Central memory CD8-positive, alpha-beta T cell (primary cell): ENCODE measurements around the gene HMCN2.
"Not testable (repeated sequence)": the region's sequence is repeated elsewhere in the genome, so short reads cannot be mapped to it uniquely, and the experiment has no call there.

Experiments
- ATAC-seq: fragments of 150-1000 bp; cut with Tn5 transposase; replicated peaks from 2 replicates; pipeline ENCODE4 v1.10.0; 2022; ENCODE audit warnings: mild to moderate bottlenecking, moderate FRiP score, moderate number of reproducible peaks; ENCODE audit not compliant: poor library complexity, severe bottlenecking; ENCODE audit errors: extremely low read depth
- DNase-seq, 2 donors: peaks; one replicate each; pipeline ENCODE4 v3.0.0; 2021; ENCODE audit warnings: low spot score in 2 of 2
- H3K27ac Mint-ChIP-seq: one replicate; pipeline ENCODE4 v1.8.0; 2022; ENCODE audit warnings: low read depth, mild to moderate bottlenecking, moderate library complexity, mixed read lengths
- H3K27me3 Mint-ChIP-seq: one replicate; pipeline ENCODE4 v1.8.0; 2022; ENCODE audit warnings: mixed read lengths
- H3K36me3 Mint-ChIP-seq: one replicate; pipeline ENCODE4 v1.8.0; 2022; ENCODE audit warnings: mild to moderate bottlenecking, moderate library complexity, mixed read lengths; ENCODE audit not compliant: insufficient read depth
- H3K4me1 Mint-ChIP-seq: one replicate; pipeline ENCODE4 v1.8.0; 2022; ENCODE audit warnings: mixed read lengths
- H3K4me3 Mint-ChIP-seq: one replicate; pipeline ENCODE4 v1.8.0; 2022; ENCODE audit warnings: mild to moderate bottlenecking, moderate library complexity, mixed read lengths
- H3K9me3 Mint-ChIP-seq: one replicate; pipeline ENCODE4 v1.8.0; 2022; ENCODE audit warnings: mixed read lengths

HMCN2 gene

DNA sequence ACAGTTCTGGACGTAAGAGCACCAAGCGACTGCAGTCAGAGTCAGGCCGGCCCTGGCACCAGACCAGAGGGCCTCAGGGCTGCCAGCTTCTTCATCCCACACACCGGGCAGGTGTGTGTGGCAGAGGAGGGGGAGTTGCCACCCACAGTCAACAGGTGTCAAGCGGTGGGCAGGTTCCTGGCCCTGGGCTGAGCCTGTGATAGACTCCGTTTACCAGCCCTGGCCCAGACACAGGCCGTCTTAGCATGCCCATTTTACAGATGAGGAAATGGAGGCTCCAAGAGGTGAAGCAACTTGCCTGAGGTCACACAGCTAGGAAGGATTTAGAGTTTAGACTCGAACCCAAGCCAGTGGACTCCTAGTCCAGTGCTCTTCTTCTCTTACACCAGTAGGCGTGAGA, 71.8 kb downstream of the HMCN2 start:
- Mint-ChIP-seq H3K36me3 (peaks cover 2% of the 10 kb centered on the region), H3K27me3 (peaks cover 40% of the 10 kb centered on the region), H3K4me1 (no peaks in the 10 kb centered on the region), H3K27ac (no peak overlapping the region), H3K4me3 (no peak overlapping the region), H3K9me3 (no peaks in the 10 kb centered on the region)
- ATAC-seq (no peak), DNase-seq (no peak)

DNA sequence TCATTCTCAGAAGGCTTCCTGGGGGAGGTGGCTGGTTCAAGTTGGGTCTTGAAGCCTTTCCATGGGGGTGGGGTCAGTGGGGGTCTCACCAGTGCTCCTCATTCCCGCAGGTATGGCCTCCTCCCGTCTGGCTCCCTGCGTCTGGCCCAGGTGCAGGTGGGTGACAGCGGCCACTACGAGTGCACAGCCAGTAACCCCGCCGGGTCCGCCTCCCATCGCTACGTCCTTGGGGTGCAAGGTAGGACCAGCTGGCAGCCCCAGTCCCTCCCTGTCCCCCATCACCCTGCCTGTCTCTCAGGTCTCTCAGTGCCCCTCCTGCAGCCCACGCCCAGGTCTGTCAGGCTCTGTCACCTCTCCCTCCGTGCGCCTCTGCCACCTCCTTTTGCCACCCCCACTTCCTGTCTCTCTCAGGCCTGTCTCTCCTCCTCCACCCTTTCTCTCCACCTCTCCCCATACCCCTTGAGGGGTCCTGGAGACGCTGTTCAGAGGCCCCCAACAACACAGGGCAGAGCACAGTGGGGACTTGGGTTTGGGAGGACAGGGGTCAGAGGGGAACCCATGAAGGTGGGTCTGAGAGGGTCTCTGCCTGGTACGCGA, 72.3 kb downstream of the HMCN2 start:
- Mint-ChIP-seq H3K27ac (no peak overlapping the region), H3K4me3 (no peak overlapping the region), H3K36me3 (peaks cover 2% of the 10 kb centered on the region), H3K27me3 (peaks cover 34% of the 10 kb centered on the region), H3K9me3 (no peaks in the 10 kb centered on the region), H3K4me1 (no peaks in the 10 kb centered on the region)
- ATAC-seq (no peak), DNase-seq (no peak)

DNA sequence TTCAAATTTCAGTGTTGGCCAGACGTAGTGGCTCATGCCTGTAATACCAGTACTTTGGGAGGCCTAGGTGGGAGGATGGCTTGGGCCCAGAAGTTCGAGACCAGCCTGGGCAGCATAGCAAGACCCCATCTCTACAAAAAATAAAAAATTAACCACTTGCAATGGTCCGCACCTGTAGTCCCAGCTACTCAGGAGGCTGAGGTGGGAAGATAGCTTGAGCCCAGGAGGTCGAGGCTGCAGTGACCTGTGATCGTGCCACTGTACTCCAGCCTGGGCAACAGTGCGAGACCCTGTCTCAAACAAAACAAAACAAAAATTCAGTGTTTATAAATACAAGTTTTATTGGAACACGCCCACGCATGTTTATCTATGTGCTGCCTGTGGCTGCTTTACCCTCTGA, 73.3 kb downstream of the HMCN2 start:
- not testable (repeated sequence) for H3K9me3 Mint-ChIP-seq, H3K36me3 Mint-ChIP-seq, H3K27ac Mint-ChIP-seq, H3K4me3 Mint-ChIP-seq, H3K4me1 Mint-ChIP-seq, DNase-seq, ATAC-seq
- peaks cover 24% of the 10 kb centered on the region for H3K27me3 Mint-ChIP-seq

DNA sequence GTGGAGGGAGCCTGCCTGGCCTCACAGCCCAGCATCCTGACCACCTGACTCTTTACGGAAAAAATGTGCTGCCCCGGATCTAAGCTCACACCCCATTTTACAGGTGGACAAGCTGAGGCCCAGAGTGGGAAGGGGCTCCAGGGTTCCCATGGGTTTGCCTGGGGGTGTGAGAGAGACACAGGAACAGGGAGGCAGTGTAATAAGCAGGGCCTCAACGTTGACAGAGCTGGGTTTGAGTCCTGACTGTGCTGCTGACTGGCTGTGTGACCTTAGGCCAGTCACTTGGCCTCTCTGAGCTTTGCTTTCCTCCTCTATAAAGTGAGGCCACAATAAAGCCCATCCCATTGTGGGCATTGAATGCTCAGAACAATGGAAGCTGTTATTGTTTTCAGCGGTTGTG, 73.7 kb downstream of the HMCN2 start:
- Mint-ChIP-seq H3K27ac (no peak overlapping the region), H3K4me1 (no peaks in the 10 kb centered on the region), H3K4me3 (no peak overlapping the region), H3K9me3 (no peaks in the 10 kb centered on the region), H3K36me3 (peaks cover 2% of the 10 kb centered on the region), H3K27me3 (peaks cover 20% of the 10 kb centered on the region)
- DNase-seq (no peak), ATAC-seq (no peak)

DNA sequence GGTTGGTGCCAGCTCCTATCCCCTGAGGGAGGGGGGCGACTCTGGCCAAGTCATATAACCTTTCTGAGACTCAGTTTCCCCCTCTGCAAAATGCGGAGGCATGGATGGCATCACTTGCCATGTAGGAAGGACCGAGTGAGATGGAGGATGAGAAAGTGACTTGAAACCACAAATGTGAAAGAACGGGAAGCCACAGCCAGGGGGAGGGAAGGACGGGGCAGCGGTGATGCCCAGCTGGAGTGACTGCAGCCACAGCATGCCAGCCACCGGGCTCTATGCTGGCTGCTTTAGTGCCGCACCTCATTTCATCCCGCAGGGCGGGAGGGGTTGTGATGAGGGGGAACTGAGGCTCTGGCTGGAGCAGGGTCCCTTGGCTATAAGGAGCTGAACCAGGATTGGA, 74.5 kb downstream of the HMCN2 start:
- no peak for DNase-seq
- H3K4me1 Mint-ChIP-seq, result no peaks in the 10 kb centered on the region
- ATAC-seq, result no peak
- no peak overlapping the region for H3K27ac Mint-ChIP-seq
- no peak overlapping the region for H3K4me3 Mint-ChIP-seq
- peaks cover 13% of the 10 kb centered on the region for H3K27me3 Mint-ChIP-seq
- H3K9me3 Mint-ChIP-seq, result no peaks in the 10 kb centered on the region
- H3K36me3 Mint-ChIP-seq, result no peaks in the 10 kb centered on the region

DNA sequence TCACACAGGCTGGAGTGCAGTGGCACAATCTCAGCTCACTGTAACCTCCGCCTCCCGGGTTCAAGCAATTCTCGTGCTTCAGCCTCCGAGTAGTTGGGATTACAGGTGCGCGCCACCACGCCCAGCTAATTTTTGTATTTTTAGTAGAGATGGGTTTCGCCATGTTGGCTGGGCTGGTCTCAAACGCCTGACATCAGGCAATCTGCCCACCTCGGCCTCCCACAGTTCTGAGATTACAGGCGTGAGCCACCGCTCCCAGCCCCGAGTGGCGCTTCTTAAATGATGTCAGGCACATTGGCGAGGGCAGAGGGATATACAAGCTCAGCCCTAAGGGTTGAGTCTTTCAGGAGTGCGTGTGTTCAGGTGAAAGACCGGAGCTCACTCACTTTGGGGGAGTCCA, 75.0 kb downstream of the HMCN2 start:
- H3K4me1 Mint-ChIP-seq, H3K27me3 Mint-ChIP-seq, H3K36me3 Mint-ChIP-seq, ATAC-seq, H3K9me3 Mint-ChIP-seq, H3K27ac Mint-ChIP-seq, DNase-seq, H3K4me3 Mint-ChIP-seq: not testable (repeated sequence)

DNA sequence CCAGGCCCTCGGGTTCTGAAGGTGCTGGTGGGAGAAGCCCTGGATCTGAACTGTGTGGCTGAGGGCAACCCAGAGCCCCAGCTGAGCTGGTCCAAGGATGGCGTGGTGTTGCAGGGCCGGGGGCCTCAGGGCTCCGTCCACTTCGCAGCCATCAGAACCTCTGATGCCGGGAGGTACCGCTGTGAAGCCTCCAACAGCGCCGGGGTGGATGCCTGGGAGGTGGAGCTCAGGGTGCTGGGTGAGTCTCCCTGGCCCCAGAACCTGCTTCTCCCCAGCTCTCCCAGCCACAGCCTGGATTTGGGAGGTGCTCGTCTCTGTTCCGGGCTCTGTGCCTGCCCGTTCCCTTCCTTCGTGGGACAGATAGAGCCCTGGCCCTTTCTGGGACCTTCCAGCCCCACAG, 75.6 kb downstream of the HMCN2 start:
- Mint-ChIP-seq H3K4me1 (no peaks in the 10 kb centered on the region), H3K36me3 (no peaks in the 10 kb centered on the region), H3K4me3 (no peak overlapping the region), H3K9me3 (no peaks in the 10 kb centered on the region), H3K27ac (no peak overlapping the region), H3K27me3 (peaks cover 1% of the 10 kb centered on the region)
- DNase-seq (no peak), ATAC-seq (no peak)

DNA sequence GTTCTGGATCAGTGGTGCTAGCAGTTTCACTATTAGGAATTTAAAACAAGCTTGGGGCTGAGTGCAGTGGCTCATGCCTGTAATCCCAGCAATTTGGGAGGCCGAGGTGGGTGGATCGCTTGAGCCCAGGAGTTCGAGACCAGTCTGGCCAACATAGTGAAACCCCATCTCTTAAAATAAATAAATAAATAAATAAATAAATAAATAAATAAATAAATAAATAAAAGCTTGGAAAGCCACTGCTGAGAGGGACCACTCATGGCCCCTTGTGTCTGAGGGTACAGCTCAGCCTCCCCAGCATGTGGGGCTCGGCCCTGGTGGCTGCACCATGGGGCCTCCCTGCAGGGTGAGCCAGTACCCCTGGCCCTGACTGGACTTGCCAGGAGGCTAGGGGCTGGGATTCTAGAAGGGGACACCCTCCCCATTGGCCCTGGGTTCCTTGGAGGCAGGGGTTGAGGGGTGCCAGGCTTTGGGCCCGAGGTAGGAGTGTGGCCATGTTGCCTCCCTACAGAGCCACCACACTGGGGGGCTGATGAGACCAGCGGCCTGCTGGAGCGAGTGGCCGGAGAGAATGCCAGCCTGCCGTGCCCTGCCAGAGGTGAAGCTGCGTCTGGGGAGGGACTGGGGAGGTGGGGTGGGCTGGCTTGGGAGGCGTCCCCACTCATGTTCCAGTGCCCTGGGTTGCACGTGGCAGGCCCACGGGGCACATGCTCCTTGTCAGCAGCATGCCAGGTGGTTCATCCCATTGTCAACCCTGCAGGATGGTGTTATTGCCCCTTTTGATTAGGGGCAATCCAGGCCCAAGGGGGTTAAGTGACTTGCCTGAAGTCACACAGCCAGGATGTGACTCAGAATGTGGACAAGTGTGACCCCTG, 76.5 kb downstream of the HMCN2 start:
- Mint-ChIP-seq H3K27me3 (no peaks in the 10 kb centered on the region), H3K4me1 (no peaks in the 10 kb centered on the region), H3K9me3 (no peaks in the 10 kb centered on the region), H3K36me3 (no peaks in the 10 kb centered on the region), H3K27ac (no peak overlapping the region), H3K4me3 (no peak overlapping the region)
- no peak for ATAC-seq
- DNase-seq, result no peak

DNA sequence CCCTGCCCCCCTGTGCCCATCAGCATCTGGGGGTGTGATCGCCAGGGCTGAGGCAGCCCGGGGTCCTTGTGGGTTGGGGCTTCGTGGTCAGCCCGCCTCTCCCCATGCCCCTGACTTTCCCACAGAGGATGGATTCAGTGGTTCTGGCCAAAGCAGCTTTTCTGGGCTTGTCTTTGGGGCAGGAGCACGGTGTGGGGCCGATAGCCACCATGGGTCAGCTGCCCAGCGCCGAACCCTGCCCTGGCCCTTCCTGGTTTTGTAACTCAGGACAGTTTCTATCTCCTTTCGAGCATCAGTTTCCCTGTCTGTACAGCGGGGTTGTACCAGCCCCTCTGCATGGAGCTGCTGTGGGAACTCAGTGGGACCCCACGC, 77.1 kb downstream of the HMCN2 start:
- Mint-ChIP-seq H3K4me3 (no peak overlapping the region), H3K9me3 (no peaks in the 10 kb centered on the region), H3K27me3 (no peaks in the 10 kb centered on the region), H3K4me1 (no peaks in the 10 kb centered on the region), H3K27ac (no peak overlapping the region), H3K36me3 (no peaks in the 10 kb centered on the region)
- ATAC-seq, result no peak
- DNase-seq, result no peak

DNA sequence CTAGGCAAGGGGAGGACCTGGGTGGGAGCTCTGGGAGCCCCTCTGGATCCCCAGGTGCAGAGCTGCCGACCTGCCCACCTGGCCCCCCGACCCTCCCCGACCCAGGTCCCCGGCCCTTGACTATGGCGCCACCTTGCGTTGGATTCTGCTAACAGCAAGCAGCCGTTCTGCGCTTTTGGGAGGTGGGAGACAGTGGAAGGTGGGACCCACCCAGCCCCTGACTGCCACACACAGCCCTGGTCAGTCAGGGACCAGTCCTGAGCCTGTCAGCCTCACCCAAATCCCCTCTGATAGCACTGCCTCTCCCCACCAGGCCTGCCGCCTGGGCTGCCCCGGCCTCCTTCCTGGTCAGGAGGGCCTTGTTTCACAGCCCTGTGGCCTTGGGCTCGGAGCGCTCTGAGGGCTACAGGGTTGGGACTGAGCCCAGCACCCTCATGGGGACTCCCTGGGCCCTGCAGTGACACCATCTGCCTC, 77.9 kb downstream of the HMCN2 start:
- no peak for ATAC-seq
- Mint-ChIP-seq H3K4me1 (no peaks in the 10 kb centered on the region), H3K27ac (no peak overlapping the region), H3K36me3 (no peaks in the 10 kb centered on the region), H3K27me3 (no peaks in the 10 kb centered on the region), H3K9me3 (no peaks in the 10 kb centered on the region), H3K4me3 (no peak overlapping the region)
- DNase-seq, result no peak

DNA sequence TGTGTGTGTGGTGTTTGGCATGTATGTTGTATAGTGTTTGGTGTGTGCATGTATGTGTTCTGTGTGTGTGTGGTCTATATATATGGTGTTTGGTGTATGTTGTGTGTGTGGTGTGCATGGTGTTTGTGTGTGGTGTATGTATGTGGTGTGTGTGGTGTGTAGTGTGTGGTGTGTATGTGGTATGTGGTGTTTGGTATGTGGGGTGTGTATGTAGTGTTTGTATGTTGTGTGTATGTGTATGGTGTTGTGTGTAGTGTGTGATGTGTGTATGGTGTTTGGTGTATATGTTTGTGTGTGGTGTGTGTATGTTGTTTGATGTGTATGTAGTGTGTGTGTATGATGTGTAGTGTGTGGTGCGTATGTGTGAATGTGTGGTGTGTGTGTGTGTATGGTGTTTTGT, 78.8 kb downstream of the HMCN2 start:
- Mint-ChIP-seq H3K27me3 (no peaks in the 10 kb centered on the region), H3K9me3 (no peaks in the 10 kb centered on the region), H3K4me3 (no peak overlapping the region), H3K4me1 (no peaks in the 10 kb centered on the region), H3K36me3 (no peaks in the 10 kb centered on the region), H3K27ac (no peak overlapping the region)
- ATAC-seq (no peak), DNase-seq (no peak)

DNA sequence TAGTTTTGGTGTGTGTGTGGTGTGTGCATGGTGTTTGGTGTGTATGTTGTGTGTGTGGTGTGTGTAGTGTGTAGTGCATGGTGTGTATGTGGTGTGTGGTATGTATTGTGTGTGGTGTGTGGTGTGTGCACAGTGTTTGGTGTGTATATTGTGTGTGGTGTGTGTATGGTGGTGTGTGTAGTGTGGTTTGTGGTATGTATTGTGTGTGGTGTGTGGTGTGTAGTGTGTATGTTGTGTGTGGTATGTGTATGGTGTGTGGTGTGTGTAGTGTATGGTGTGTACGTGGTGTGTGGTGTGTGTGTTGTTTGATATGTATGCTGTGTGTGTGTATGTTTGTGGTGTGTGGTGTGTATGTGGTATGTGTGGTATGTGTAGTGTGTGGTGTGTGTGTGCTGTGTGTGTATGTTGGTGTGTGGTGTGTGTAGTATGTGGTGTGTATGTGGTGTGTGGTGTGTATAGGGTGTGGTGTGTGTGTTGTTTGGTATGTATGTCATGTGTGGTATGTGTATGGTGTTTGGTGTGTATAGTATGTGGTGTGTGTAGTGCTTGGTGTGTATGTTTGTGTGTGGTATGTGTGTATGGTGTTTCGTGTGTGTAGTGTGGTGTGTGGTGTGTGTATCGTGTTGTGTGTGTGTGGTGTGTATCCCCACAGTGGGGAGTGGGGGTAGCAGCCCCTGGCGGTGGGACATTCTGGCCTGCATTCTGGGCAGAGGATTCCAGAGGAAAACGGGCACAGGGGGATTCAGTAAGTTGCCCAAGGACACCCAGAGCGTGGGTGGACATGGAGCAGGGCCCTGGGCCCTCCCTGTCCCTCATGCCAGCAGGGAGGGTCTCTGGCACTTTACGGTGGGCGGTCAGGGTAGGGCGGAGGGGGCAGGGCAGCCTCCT, 79.7 kb downstream of the HMCN2 start:
- Mint-ChIP-seq H3K9me3 (no peaks in the 10 kb centered on the region), H3K27ac (no peak overlapping the region), H3K27me3 (no peaks in the 10 kb centered on the region), H3K4me3 (no peak overlapping the region), H3K36me3 (no peaks in the 10 kb centered on the region), H3K4me1 (no peaks in the 10 kb centered on the region)
- DNase-seq (no peak), ATAC-seq (no peak)
